ENCODE measurements around the gene TMEM132D. TPM values are rescaled to one million over a fixed set of nuclear protein-coding genes. Genes with fewer than 3 reads are reported as not detected.

The TMEM132D gene
- total RNA-seq, 1 experiment from 2014 or later: 1.4 TPM

- Mint-ChIP-seq H3K27me3 (ENCODE audit: low read depth) (peaks cover 17% of the 10 kb centered on the region), H3K4me1 (no peaks in the 10 kb centered on the region), H3K27ac (no peak overlapping the region), H3K36me3 (peaks cover 78% of the 10 kb centered on the region), H3K4me3 (no peak overlapping the region), H3K9me3 (peaks cover 77% of the 10 kb centered on the region)
- ChIA-PET POLR2A (no interaction called here), CTCF (no interaction called here)
- ATAC-seq: no peak
- no peak for DNase-seq (ENCODE audit: low spot score)
- TF ChIP-seq ZNF138 (CRISPR knock-in tag; conservative IDR thresholded peaks at IDR 0.05): no peak
- no peak for TF ChIP-seq FOXP1 (CRISPR knock-in tag; IDR thresholded peaks at IDR 0.05; ENCODE audit: borderline replicate concordance)
- no peak for TF ChIP-seq ZNF416 (CRISPR knock-in tag; IDR thresholded peaks at IDR 0.05)
- TF ChIP-seq, protein P1, sequence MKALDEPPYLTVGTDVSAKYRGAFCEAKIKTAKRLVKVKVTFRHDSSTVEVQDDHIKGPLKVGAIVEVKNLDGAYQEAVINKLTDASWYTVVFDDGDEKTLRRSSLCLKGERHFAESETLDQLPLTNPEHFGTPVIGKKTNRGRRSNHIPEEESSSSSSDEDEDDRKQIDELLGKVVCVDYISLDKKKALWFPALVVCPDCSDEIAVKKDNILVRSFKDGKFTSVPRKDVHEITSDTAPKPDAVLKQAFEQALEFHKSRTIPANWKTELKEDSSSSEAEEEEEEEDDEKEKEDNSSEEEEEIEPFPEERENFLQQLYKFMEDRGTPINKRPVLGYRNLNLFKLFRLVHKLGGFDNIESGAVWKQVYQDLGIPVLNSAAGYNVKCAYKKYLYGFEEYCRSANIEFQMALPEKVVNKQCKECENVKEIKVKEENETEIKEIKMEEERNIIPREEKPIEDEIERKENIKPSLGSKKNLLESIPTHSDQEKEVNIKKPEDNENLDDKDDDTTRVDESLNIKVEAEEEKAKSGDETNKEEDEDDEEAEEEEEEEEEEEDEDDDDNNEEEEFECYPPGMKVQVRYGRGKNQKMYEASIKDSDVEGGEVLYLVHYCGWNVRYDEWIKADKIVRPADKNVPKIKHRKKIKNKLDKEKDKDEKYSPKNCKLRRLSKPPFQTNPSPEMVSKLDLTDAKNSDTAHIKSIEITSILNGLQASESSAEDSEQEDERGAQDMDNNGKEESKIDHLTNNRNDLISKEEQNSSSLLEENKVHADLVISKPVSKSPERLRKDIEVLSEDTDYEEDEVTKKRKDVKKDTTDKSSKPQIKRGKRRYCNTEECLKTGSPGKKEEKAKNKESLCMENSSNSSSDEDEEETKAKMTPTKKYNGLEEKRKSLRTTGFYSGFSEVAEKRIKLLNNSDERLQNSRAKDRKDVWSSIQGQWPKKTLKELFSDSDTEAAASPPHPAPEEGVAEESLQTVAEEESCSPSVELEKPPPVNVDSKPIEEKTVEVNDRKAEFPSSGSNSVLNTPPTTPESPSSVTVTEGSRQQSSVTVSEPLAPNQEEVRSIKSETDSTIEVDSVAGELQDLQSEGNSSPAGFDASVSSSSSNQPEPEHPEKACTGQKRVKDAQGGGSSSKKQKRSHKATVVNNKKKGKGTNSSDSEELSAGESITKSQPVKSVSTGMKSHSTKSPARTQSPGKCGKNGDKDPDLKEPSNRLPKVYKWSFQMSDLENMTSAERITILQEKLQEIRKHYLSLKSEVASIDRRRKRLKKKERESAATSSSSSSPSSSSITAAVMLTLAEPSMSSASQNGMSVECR (CRISPR knock-in tag; IDR thresholded peaks at IDR 0.05; ENCODE audit: borderline replicate concordance): no peak
- no peak for TF ChIP-seq MXD4 (CRISPR knock-in tag; IDR thresholded peaks at IDR 0.05; ENCODE audit: borderline replicate concordance)
- TF ChIP-seq CTCF (IDR thresholded peaks at IDR 0.05): no peak
Observed at GRCh38 chr12:129585296-129585695, 318.5 kb downstream of the TMEM132D start.

DNA sequence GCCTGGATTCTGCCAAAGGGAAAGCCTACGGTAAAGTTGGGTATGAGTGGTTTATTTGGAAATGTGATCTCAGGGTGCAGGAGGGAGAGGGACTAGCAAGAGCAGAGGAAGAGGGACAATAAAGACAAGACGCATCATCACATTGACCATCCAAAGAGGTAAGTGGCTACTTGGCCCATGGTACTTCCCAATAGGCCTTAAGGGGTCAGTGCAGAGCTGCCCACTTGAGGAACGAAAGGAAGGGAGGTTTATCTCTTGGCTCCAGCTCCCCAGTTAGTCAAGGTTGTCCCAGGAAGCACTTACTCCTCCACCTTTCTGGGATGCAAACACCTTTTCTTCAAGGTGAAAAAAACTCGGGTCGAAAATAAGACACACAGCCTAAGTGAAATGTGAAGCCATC is 323.9 kb downstream of the TMEM132D start:
- Mint-ChIP-seq H3K27me3 (ENCODE audit: low read depth) (peaks cover 18% of the 10 kb centered on the region; the same call in 1 of the 2 replicates), H3K36me3 (peaks cover 65% of the 10 kb centered on the region), H3K4me1 (no peaks in the 10 kb centered on the region), H3K4me3 (no peak overlapping the region), H3K27ac (no peak overlapping the region), H3K9me3 (peaks cover 73% of the 10 kb centered on the region)
- ChIA-PET CTCF (no interaction called here), POLR2A (no interaction called here)
- ATAC-seq (no peak), DNase-seq (ENCODE audit: low spot score) (no peak)
- TF ChIP-seq GRHL2 (CRISPR knock-in tag; IDR thresholded peaks at IDR 0.05; ENCODE audit: insufficient replicate concordance, severe bottlenecking): no peak
- TF ChIP-seq, protein P2, sequence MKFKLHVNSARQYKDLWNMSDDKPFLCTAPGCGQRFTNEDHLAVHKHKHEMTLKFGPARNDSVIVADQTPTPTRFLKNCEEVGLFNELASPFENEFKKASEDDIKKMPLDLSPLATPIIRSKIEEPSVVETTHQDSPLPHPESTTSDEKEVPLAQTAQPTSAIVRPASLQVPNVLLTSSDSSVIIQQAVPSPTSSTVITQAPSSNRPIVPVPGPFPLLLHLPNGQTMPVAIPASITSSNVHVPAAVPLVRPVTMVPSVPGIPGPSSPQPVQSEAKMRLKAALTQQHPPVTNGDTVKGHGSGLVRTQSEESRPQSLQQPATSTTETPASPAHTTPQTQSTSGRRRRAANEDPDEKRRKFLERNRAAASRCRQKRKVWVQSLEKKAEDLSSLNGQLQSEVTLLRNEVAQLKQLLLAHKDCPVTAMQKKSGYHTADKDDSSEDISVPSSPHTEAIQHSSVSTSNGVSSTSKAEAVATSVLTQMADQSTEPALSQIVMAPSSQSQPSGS (CRISPR knock-in tag; IDR thresholded peaks at IDR 0.05; ENCODE audit: borderline replicate concordance, low read depth): no peak
- TF ChIP-seq, protein P3, sequence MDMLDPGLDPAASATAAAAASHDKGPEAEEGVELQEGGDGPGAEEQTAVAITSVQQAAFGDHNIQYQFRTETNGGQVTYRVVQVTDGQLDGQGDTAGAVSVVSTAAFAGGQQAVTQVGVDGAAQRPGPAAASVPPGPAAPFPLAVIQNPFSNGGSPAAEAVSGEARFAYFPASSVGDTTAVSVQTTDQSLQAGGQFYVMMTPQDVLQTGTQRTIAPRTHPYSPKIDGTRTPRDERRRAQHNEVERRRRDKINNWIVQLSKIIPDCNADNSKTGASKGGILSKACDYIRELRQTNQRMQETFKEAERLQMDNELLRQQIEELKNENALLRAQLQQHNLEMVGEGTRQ (CRISPR knock-in tag; IDR thresholded peaks at IDR 0.05): no peak
- no peak for TF ChIP-seq ZNF671 (CRISPR knock-in tag; IDR thresholded peaks at IDR 0.05)
- TF ChIP-seq, protein P4, sequence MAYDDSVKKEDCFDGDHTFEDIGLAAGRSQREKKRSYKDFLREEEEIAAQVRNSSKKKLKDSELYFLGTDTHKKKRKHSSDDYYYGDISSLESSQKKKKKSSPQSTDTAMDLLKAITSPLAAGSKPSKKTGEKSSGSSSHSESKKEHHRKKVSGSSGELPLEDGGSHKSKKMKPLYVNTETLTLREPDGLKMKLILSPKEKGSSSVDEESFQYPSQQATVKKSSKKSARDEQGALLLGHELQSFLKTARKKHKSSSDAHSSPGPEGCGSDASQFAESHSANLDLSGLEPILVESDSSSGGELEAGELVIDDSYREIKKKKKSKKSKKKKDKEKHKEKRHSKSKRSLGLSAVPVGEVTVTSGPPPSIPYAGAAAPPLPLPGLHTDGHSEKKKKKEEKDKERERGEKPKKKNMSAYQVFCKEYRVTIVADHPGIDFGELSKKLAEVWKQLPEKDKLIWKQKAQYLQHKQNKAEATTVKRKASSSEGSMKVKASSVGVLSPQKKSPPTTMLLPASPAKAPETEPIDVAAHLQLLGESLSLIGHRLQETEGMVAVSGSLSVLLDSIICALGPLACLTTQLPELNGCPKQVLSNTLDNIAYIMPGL (CRISPR knock-in tag; IDR thresholded peaks at IDR 0.05): no peak
- no peak for TF ChIP-seq EMX1 (CRISPR knock-in tag; IDR thresholded peaks at IDR 0.05)

All from WTC11 (cell line).